HPDE6-E6E7 (cell line): ENCODE measurements around the gene USP22.

ENCODE experiments used
- DNase-seq: peaks from one replicate; pipeline ENCODE4 v3.0.0; 2011; ENCODE audit warnings: missing footprints; ENCODE audit errors: extremely low spot score

USP22 gene

DNA sequence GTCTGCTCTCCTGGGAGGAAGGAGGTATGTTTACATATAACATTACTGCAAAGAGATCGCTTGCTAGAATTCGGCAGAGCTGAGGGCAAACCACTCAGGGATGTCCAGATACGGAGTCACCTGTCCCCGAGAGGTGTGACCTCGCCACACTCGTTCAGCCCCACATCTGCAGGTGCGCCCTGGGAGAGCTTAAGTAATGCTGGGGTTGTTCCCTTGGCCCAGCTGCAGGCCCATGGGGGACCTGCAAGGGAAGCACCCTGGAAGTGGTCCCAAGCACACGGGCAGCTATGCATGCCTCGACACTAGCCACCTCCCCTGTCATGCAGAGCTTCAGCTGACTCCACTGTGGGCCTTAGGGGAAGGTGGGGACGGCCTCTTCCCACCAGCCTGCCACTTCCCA, 22.2 kb downstream of the USP22 start:
- DNase-seq, result no peak

DNA sequence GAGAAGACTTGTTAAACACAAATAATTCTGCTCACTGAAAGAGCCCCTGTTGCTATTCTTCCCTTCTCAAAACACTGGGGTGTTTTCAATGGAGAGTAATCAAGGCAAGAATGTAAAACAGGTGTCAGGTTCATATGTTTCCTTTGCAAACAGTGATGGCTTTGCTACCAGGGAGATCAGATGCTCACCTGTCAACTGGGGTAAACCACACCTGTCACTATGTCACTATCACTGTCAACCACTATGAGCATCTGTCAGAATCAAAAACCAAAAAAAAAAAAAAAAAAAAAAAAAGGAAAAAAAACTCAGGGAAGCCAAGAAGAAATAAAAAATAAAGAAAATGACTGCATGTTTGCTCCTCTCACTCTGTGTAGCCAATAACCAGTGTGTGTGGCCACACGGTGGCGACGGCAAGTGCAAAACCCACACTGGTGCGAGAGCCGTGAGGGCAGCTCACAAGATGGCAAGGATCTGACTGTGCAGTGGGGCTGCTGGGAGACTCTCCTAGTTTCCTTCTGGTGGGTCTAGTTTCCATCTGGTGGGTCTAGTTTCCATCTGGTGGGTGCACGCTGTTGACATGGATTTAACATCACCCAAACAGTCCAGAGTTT, 22.7 kb downstream of the USP22 start:
- DNase-seq, result no peak

DNA sequence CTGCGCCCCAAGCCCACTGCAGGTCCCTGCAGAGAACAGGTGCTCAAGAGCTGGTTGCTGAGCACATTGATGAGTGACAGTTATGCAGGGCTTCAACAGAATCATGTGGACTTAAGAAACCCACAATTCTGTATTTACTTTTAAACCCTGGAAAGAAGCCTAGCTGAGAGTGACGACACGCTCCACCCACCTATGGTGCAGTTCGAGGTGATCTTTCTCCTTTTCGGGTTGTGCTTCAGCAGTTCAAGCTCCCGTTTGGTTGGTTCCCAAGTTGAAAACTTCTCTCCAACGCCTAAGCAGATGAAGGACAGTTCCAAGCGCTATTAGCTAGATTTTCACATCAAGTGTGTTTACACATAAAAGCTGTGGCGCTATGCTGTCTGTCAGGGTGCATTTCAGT, 23.9 kb downstream of the USP22 start:
- DNase-seq, result no peak

DNA sequence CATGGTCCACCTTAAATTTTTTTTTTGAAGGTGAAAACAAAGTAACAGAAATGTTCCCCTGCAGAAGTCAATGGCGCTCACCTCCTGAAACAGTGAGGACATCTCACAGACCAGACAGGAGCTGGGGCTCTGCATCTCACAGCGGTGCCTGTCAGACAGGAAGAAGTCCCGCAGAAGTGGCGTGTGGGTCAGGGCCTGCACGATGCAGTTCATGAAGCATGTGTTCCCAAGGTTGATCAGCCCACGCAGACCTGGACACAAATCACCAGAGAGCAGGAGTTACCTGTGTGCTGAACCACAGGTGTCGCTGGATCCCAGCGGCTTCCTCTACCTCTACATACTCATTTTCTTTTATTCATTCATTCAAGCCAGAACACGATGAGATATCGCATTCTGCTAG, 24.9 kb downstream of the USP22 start:
- no peak for DNase-seq

DNA sequence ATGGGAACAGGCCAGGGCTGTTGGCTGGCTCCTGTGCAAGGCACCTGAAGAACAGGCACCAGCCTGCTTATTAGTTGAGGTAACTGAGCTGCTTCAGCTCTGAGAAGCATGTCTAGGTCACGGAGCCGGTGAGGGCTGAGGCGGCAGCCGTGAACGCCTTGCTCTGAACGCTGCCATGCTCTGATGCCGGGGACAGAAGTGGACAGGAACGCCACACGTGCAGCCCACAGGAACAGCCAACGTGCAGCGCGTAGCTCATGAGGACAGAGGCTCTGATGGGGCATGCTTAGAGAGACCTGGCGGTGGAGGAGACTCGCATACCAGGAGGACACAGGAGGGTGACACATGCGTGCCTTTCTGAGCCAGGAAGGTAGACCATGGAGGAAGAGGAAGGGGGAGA, 25.6 kb downstream of the USP22 start:
- no peak for DNase-seq

DNA sequence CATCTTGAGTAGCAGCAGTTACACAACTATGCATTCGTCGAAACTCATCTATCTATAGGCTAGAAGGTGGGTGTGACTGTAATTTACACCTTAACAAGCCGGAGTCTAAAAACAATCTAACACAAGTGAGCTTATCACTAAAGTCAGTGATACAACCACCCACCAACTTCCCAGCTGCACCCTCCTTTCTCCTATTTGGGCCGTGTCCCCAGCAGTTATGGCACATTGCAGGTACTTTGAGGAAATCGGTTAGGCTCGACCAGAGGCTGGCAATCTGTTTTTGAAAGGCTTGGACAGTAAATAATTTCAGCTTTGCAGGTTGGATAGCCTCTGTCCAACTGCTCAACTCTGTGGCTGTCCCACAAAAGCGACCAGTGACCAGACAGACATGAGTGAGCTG, 26.0 kb downstream of the USP22 start:
- DNase-seq, result no peak

DNA sequence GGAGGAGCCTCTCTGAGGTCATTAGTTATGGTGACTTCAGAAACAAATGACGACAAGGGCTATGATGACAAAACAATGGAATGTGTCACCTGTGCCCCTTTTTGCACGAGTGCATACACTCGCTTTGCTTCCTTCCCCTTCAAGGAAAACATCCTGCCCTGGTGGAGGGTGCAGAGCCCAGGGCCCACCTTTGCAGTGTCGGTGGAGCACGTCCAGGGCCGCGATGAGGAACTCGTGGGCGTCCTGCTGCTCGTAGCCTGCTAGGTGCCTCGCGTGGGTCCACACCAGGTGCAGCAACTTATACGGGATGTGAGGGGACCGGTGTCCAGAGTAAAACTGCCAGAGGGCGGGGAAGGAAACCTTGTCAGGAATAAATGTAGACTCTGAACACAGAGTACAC, 27.2 kb downstream of the USP22 start:
- DNase-seq, result no peak

DNA sequence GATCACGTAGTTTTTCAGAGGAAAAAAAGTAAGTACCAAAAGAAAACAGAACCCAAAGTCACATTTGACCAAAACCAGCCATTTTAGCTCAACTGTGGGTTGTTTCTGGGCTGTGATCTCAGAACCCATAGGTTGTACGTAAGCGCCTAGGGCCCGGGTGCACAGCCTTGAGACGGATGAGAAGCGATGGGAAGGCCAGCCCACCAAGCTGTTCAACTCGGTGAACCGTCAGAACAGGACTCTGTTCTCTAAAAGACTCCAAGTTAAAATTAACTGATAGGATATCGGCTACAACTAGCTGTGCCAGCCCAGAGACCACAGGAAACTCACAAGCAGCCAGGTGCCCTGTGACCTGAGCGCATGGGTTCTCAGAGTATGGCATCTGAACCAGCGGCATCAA, 28.3 kb downstream of the USP22 start:
- no peak for DNase-seq

DNA sequence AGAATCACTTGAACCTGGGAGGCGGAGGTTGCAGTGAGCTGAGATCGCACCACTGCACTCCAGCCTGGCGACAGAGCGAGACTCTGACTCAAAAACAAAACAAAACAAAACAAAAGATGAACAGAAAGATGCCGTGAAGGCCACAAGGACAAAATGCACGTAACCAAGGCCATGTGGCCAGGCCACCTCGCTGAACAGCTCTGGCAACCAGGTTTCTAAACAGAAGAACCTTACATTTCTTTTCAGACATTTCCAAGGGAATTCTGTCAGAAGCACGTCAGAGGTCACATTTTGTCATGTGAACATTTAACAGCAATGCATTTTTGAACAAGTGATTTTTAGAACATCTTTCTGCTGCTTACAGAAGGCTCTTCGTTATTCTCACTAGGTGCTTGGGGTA, 28.8 kb downstream of the USP22 start:
- no peak for DNase-seq

DNA sequence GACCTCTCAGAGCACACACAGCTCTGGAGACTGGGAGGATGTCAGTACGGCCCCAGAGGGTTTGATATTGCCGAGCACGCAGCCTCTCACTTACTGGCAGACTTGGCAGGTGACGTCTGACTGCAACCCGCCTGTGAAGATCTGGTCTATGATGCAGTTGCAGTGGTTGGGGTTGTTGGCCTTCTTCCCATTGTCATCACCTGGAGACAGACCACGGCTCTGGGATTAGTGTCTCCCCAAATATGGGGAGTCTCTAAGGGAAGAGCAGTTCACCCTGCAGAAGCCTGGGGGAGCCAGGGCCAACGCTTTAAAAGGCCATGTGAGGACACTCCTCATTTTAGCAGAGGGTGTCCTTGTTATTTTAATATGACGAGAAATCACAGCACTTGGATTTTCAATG, 30.1 kb downstream of the USP22 start:
- DNase-seq, result no peak

DNA sequence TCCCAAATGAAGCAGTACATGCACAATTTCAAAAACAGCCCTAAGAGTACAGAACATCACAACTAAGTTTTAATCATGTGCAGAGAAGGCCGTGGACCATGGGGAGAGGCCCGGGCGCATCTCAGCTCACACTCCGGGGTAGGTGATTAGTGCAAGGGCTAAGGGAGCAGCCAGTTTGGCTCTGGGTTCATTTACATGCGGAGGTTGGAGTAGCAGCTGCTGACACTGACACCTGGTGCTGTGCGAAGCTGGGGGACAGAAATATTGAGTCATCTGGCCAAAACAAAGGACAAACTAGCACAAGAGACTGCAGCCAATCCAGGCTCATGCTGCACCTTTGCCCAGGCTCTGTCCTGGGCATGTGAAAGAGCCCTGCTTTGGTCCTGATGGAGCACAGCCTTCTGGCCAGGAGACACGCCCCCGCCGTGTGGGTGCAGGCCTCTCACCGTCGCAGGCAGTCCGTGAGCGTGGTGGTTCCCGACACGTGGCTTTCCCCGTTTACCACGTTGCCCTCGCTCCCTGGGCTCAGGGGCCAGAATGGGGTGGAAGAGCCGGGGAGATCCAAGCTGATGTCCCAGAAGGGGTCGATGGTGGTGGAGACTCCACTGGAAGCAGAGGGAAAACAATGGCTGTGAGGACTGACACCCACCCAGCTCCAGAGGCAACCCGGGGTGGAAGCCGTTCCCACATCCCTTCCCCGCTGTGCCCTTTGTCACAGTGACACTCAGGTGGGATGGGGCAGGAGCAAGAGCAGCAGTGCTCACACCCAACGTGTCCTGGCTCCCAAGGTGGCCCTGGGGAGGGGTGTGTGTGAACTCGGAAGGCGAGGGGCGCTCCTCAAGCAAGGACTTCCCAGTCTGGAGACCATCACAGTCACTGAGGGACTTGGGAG, 31.9 kb downstream of the USP22 start:
- no peak for DNase-seq

DNA sequence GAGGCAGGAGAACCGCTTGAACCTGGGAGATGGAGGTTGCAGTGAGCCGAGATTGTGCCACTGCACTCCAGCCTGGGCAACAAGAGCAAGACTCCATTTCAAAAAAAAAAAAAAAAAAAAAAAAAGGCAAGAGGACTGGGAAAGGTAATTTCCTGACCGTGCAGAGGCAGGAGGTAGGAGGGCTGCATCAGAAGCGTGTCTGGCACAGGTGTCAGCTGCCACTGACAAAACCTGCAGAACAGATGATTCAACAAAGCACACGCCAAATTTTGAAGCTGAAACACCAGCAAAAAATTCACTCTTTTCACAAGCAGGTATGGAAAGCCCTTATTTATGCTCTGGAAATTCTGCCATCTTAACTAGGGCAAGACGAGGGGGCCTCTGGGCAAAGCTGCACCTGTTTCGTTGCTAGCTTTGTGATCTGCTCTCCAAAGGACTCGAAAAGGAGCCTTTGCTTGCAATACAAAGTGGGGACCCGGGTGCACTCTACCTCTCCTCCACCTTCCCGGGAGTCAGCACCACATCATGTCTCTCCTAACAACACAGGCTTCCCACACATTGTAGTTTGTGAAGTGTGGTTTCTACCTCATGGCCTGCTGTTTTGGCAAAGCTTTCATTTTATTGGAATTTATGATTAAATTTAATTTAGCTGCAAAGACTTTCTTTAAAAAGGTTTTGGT, 33.7 kb downstream of the USP22 start:
- DNase-seq, result no peak

DNA sequence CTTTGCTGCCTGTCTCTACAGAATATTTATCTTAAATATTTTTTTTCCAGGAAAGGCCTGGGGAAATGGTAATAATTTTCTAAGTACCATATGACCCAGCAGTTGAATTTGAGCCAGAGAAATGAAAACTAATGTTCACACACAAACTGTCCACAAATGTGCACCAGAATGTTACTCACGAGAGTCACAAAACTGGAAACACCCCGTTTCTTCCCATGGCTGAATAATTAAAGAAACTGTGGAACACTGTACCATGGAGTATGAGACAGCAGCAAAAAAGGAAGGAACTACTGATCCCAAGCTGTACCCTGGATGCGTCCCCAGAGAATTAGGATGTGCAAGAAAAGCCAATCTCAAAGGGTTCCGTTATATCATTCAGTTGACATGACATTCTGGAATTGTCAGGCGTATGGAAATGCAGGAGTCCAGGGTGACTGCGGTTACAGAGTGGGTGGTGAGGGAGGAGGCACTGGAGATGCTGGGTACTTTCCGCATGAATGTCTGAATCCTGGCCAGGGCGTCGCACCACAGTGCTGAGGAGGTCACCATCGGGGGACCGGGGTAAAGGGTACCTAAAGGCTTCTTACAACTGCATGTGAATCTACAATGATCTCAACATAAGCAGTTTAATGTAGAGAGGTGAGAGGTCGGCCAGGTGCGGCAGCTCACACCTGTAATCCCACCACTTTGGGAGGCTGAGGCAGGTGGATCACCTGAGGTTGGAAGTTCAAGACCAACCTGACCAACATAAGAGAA, 34.5 kb downstream of the USP22 start:
- no peak for DNase-seq

DNA sequence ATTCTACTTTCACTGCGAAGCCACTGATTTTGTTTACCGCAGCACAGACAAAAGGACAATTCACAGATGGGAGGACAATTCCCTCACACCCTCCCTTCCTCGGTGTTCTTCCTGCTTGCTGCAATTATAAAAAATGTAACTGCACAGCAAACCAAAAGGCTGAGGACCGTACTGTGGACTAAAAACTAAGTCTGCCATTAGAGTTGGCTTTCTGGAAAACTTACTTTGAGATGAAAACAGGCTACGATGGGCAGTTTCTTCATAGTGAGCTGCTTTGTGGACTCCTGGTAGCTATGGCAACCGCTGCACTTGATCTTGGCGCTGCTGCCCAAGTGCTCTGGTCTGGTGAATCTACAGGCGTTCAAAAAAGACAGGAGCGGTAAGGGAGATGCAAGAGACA, 35.2 kb downstream of the USP22 start:
- no peak for DNase-seq

DNA sequence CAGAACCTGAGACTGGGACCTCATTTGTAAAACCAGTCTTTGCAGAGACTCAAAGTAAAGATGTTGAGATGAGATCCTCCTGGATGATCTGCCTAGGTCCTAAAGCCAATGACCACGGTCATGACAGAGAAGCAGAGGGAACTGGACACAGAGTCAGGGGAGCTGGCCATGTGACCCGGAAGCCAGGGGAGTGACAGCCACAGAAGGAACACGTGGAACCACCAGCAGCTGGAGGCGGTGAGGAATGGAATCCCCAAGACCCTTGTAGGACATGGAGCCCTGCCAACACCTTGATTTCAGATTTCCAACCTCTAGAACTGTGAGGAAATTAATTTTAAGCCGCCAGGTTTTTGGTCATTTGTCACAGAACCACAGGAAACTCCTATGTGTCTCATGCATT, 37.0 kb downstream of the USP22 start:
- no peak for DNase-seq

DNA sequence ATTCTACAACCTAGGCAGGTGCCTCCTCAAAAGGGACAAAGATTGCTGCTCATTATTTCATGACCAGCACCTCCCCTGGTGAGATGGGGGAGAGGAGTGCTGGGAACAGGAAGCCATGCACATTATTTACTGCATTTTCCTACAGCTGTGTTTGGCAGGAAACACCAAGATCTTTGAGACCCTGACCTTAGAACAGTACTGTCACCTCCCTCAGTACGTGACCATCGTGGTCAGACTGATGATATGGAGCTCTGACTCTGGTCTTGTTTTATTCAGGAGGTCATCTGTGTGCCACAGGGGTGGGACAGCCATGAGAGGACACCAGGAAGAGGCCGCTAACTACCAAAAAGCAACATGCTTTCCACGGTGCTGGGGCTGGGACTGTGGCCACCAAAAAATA, 37.4 kb downstream of the USP22 start:
- DNase-seq, result no peak

DNA sequence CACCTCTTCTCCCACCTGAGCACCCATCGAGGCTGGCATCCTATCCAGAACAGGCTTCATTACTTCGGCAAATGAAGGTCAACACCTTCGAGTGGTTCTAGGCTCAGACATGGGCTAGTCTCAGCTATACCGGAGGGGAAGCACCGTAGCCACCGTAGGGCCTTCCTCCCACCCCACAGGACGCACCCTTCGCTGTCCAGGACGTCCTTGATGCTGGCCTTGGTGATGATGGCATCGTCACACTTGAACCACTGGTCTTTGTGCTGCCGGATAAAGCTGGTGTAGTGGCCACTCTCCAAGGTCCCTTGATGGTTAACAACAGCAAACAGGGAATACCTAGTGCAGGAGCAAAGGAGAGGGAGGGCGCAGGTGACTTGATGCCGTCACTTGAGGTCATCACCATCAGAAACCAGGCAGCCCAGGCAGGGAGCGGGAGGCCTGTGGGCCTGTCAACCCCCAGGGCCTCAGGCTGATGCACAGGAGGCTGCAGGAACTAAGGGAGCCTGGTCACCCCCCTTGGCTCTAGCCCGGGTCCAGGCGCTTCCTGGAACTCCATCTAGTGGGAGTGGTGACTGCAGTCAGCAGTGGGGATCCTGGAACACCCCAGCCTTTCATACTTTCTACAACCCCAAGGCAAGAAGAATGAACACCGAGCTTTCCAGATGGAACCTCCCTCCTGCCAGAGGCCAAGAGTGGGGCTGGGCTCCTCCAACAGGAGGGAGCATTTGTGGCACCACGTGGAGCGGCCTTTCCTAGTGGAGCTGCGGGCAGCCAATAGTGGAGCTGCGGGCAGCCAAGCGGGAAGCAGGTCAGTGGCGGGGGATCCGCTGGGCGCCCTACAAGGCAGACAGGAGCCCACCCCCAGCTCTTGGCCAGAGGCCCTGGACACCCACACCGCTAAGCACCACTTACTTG, 38.5 kb downstream of the USP22 start:
- no peak for DNase-seq

DNA sequence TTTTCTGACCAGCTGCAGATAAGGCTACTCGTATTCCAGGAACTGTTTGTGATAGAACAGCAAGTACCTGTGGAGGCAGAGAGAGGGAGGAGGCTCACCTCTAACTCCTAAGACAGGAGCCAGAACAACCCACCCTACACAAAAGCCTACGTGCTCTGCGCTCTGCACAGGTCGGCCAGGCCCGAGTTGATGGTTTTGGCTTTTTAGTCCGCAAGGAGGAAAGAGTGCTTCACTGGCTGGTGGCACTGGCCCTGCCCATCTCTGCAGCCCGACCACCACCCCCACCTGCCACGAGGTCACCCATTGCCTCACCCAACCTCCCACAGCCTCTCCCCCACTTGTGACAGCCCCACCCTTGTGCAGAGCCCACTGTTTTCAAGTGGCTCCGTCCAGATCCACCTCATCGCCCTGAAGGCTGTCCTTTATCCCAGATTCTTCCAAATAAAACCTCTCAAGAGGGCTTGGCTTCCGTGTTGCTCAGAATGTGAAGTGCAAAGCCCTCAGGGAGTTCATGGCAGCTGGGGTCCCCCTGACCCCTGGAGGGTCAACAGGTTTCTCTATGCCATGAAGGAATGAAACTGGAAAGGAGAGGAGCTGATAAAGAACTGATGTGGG, 39.7 kb downstream of the USP22 start:
- DNase-seq, result no peak

DNA sequence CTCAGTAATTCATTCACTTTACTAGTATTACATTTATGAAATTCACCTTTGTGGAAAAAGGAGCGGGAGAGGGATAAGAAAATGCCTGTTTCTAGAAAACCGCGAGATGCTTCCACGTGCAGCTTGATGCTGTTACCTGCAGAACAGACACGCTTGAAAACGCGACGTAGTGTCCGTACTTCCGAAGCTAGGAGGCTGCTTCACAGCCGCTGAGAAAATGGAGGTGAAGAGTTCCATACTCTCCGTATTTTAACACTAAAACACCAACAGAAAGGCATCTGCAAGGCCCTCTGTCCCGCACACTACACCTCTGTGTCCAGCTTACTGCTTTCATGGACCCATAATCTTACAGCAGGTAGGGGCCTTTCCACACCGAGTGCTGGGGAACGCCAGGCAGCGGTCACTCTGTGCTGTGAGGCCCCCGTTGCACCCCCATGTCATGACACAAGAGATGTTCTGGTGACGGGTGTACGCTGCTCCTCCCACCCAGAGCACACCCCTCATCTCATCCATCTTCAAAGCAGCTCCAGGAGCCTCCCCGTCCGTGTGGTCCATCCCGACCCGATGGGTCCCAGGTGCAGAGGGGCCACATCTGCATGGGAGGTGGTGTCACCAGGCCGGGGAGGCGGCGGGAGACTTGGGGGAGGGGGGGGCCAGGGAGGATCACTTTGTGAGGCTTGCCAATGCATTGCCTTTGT, 40.4 kb downstream of the USP22 start:
- DNase-seq, result no peak

DNA sequence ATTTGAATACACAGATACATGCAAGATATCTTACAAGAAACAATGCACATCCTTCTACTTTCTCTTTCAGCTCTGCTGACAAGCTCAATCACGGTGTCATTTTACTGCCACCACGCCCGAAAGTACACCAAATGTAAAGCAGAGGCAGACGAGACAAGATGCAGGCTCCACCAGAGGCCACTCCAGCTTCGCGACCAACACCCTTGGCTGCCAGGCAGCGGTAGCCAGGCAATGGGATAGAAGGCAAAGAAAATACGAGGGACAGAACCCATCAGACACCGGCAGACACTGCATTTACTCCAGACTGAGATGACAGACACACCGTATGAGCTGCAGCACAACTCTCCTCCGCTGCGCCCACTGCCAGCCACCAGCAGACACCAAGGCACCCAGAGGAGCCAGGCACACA, 41.0 kb downstream of the USP22 start:
- DNase-seq, result no peak
